HL-60/S4 treated with retinoic acid at 250 ng/mL for 4 days and 3 days (cell line): ENCODE data around the gene FOXF2.

Source experiments
- in situ Hi-C: fragments of 300-500 bp; cut with MboI; formaldehyde crosslinking; loops from 2 replicates; pipeline ENCODE4 v1.7.0; 2022; ENCODE audit warnings: low sequenced_read_pairs

FOXF2 gene

DNA sequence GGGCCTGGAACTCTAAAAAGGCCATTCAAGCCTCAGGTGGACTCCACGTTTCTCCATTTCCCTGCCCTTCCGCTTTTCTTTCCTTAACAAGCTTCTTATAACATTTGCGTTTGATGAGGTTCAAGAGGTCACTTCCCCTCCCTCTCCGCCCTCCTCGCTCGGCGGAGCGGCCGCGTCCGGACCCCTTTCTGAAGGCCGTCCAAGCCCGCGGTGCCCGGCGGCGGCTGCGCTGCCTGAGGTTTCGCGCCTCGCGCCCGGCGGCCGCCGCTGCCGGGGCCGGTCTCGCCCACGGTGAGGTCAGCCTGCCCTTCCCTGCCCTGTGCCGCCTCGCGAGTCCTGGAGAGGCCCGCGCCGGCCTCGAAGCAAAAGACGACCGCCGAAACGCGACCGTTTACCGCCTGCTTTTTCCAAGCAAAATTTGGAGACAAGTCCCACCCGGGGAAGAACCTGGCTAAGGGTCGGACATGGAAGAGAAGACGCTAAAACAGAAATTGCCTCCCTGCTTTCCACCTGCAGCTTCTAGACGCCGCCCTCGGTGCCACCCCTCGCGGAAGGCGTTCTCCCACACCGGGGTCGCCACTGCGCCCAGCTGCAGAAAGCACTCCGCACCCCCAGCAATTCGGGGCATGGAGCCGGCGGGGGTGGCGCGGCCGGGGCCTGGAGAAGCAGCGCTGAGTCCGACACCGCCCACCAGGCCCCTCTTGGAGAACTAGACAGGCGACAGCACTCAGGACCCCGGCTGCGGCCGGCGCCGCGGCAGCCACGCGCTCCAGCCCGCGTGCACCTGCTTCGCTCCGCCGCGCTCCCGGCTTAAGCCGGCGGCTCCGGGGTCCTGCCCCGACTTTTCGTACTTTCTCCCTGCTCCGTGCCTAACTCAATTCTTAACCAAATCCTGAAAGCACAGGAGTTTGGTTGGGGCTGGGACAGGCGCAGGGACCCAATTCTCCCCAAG lies 11.0 kb upstream of the FOXF2 start:
- in situ Hi-C loops, result no loop called here

GRCh38 chr6:1379017-1379787 lies 10.2 kb upstream of the FOXF2 start:
- in situ Hi-C loops, result no loop called here

GRCh38 chr6:1379788-1380147 lies 9.6 kb upstream of the FOXF2 start:
- in situ Hi-C loops, result no loop called here

- in situ Hi-C loops, result no loop called here
Observed at GRCh38 chr6:1380625-1381427, 8.6 kb upstream of the FOXF2 start.

- in situ Hi-C loops, result no loop called here
Observed at GRCh38 chr6:1381481-1382330, 7.7 kb upstream of the FOXF2 start.

DNA sequence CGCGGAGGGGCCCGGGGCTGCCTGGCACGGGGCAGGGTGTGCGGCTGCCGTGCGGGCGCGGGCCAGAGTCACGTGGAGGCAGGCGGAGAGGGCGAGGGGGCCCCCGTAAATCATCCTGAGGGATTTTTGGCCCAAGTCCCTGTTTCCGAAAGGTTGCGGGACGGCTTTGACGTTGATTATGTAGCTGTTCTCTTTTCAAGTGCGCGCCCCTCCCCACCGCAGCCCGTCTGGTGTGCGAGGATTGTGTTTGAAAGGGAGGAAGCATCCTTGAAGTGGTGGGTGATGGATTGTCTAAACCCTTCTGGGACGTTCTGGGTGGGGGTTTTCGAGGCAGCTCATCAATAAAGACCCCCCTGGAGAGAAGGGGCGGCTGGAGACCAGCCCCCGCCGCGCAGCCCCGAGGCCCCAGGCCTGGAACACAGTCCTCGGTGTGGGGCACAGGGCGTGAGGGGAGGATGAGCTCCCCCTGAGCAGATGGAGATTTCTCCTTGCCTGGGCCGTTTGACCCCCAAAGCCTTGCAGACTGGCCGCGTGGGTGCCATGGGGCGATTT lies 7.0 kb upstream of the FOXF2 start:
- in situ Hi-C loops, result no loop called here

- in situ Hi-C loops, result no loop called here
Observed at GRCh38 chr6:1382883-1383728, 6.3 kb upstream of the FOXF2 start.

DNA sequence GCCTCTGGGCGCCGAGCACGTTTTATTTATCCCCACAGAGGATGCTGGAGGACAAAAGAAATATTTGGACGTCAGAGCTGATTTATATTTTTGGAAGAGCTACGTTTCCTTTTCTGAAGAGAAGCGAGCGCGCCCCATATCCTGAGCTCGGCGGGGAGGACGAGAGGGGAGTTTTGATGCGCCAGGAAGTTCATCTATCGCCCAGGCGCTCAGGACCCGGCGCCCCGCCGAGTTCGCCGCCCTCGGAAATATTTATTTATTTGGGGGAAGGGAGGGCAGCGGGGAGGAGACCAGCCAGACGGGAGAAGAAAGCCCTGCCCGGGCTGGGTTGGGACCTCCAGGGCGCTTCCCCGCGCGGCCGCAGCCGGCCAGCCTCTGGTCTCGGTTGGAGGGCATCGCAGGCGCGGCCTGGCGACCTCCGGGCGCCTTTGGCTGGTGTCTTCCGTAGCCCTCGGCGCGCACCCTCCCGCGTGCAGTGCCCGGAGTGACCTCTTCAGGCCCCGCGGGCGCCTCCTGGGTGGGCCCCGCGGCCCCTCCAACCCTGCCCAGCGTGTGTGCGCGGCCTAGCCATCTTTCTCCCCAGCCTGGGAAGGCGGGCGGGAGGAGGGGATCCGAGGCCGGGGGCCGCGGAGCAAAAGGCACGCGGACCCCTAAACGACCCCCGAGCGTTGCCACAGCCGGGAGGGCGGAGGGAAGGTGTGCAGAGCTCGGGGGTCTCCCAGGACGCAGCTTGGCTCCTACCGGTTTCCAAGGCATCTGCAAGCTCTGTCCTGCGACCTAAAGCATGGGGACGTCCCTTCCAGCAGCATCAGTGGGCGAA lies 5.4 kb upstream of the FOXF2 start:
- in situ Hi-C loops, result no loop called here

GRCh38 chr6:1384549-1385128 lies 4.7 kb upstream of the FOXF2 start:
- in situ Hi-C loops, result no loop called here

GRCh38 chr6:1385129-1386037 lies 4.0 kb upstream of the FOXF2 start:
- in situ Hi-C loops, result no loop called here

- in situ Hi-C loops, result no loop called here
Observed at GRCh38 chr6:1386038-1386709, 3.2 kb upstream of the FOXF2 start.

DNA sequence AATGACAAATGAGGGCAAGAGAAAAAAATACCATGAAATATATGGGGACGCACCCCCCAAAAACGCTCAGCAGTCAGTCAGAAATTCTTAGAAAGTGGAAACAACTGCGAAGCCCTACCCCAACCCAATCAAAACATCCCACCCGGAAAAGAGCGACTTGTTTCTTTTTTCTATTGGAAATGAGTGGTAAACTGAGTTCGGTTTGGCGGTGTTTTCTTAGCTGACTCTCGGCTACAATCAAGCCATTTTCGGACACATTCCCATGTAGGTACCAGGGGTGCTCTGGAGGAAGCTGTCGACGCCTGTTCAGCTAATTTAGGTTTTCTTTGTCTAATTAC lies 1.9 kb upstream of the FOXF2 start:
- in situ Hi-C loops, result no loop called here

- in situ Hi-C loops, result no loop called here
Observed at GRCh38 chr6:1387876-1388629, 1.3 kb upstream of the FOXF2 start.

DNA sequence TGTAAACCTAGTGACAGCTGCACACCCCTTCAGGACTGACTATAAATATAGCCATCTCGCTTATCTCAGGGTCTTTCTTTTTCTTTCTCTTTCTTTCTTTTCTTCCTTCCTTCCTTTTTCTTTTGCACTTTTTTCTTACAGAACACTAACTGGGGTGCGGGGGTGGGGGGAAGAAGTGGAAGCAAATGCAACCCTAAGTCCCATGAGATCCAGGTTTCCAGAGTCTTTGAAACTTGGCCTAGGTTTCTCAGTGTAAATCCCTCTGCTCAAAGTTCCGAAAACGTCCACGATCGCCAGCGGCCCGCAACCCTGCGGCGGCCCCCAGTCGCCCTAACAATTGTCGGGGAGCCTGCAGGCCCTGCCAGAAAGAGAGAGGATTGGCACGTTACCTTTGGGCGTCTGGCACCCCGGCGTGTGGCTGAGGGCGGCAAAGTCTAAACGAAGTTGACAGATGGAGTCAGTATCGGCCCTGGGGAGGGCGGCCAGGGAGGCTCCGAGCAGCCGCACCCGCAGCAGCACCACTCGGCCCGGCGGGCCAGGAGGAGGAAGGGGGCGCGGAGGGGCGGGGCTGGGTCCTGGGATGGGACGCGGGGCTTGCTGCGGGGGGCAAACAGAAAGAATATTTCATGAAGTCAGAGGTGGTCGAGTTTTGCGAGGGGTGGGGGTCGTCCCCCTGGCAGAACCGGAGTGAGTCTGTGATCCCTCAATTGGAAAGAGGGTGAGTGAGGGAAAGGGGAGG lies 577 bp upstream of the FOXF2 start:
- in situ Hi-C loops, result no loop called here
